Esophagus squamous epithelium (tissue), 5 donors: ENCODE data around the gene STX8. TPM values are rescaled to one million over a fixed set of nuclear protein-coding genes. Genes with fewer than 3 reads are reported as not detected.
"Not testable (repeated sequence)": the region's sequence is repeated elsewhere in the genome, so short reads cannot be mapped to it uniquely, and the experiment has no call there.

ENCODE experiments used
- DNase-seq: peaks from one replicate; lab custom pipeline; 2025; lab: John Stamatoyannopoulos, UW
- H3K27ac ChIP-seq, 4 donors: fragments of 200-600 bp; sonication (generic); one replicate each; pipeline ENCODE4 v1.5.1; 2016 to 2019; ENCODE audit warnings: mild to moderate bottlenecking in 1 of 4
- H3K27me3 ChIP-seq, 4 donors: fragments of 200-600 bp; sonication (generic); 1 replicate in 3 of 4; 2 replicates in 1 of 4; pipeline versions ENCODE4 v1.5.1 to v1.6.0; 2017 to 2021; ENCODE audit warnings: antibody characterized with exemption in 1 of 4
- H3K36me3 ChIP-seq, 3 donors: fragments of 200-600 bp; sonication (generic); one replicate each; pipeline ENCODE4 v1.5.1; 2016 to 2019
- H3K4me1 ChIP-seq, 3 donors: fragments of 200-600 bp; sonication (generic); one replicate each; pipeline ENCODE4 v1.5.1; 2017 to 2019
- H3K4me3 ChIP-seq, 4 donors: fragments of 200-600 bp; sonication (generic); 1 replicate in 3 of 4; 2 replicates in 1 of 4; pipeline ENCODE4 v1.5.1; 2016 to 2019; ENCODE audit warnings: mild to moderate bottlenecking in 2 of 4, moderate library complexity in 1 of 4
- H3K9me3 ChIP-seq, 3 donors: fragments of 200-600 bp; sonication (generic); one replicate each; pipeline ENCODE4 v1.5.1; 2016 to 2019
- CTCF ChIP-seq, 6 experiments: fragments of 450-650 bp in 4 of 6; fragments of 200-600 bp in 2 of 6; sonication (generic) in 2 of 6; IDR thresholded peaks; one replicate each; pipeline ENCODE4 v1.5.1; 2016 to 2019; ENCODE audit warnings: antibody characterized with exemption in 6 of 6, mild to moderate bottlenecking in 4 of 6, moderate library complexity in 4 of 6
- POLR2A ChIP-seq, 4 donors: fragments of 450-650 bp; IDR thresholded peaks; one replicate each; pipeline ENCODE4 v1.6.1; 2017; ENCODE audit warnings: antibody characterized with exemption in 4 of 4, mild to moderate bottlenecking in 4 of 4, moderate library complexity in 3 of 4
- WGBS, 2 donors: methylation state at CpG; one replicate each; pipeline ENCODE4 v1.1.5; 2018; 5-methylcytosine and 5-hydroxymethylcytosine counted together
- intact Hi-C: fragments of 100-400 bp; cut with DNase I; formaldehyde crosslinking; loops from one replicate; pipeline ENCODE4 v1.15.0; 2022
- total RNA-seq, 4 donors: library from RNA; depleted of rRNA; stranded (reverse); fragments of >200 nt; gene quantifications; one replicate each; pipeline ENCODE4 v1.1.0, GENCODE V29; 2016
- donor health status: DM: yes; HTN: yes; CAD: no.

Gene STX8
- total RNA-seq: 10 to 100 TPM; 31.8 to 66.4 (median 46.5) TPM

GRCh38 chr17:9575381-9576101 lies at the start of gene STX8:
Gene STX8 (minus strand): TSS chr17:9575820. CDS start chr17:9575808, 12 bp downstream.
- Histone ChIP-seq H3K9me3 (no peaks in the 10 kb centered on the region), H3K27me3 (no peaks in the 10 kb centered on the region), H3K27ac (peak within 1 kb of the TSS; percentile 60 to 73 (median 66)), H3K4me1 (peaks cover 7 to 38% (median 17%) of the 10 kb centered on the region in 3 donors), H3K36me3 (no peaks in the 10 kb centered on the region), H3K4me3 (peak within 1 kb of the TSS; percentile 68 to 85 (median 77))
- 2 to 5% methylated on average over 6 to 14 of the region's 42 CpGs for WGBS, 2 donors
- intact Hi-C loops: no loop called here
- TF ChIP-seq CTCF (IDR thresholded peaks at IDR 0.05) (peak in 1 of 6 experiments; percentile 27), POLR2A (IDR thresholded peaks at IDR 0.05) (no peak)
- peak; percentile 52 for DNase-seq

GRCh38 chr17:9622961-9623360 lies 47.3 kb upstream of the STX8 start:
- no peak overlapping the region for H3K4me3 ChIP-seq
- no peaks in the 10 kb centered on the region for H3K4me1 ChIP-seq
- H3K9me3 ChIP-seq: peaks cover 0 to 24% (median 9%) of the 10 kb centered on the region in 3 donors
- no peak for DNase-seq
- H3K27me3 ChIP-seq: no peaks in the 10 kb centered on the region
- no peaks in the 10 kb centered on the region for H3K36me3 ChIP-seq
- intact Hi-C loops: no loop called here
- TF ChIP-seq CTCF (IDR thresholded peaks at IDR 0.05): no peak
- TF ChIP-seq POLR2A (IDR thresholded peaks at IDR 0.05): no peak
- H3K27ac ChIP-seq: no peak overlapping the region

- no peaks in the 10 kb centered on the region for H3K36me3 ChIP-seq
- H3K27me3 ChIP-seq: no peaks in the 10 kb centered on the region
- no peak overlapping the region for H3K27ac ChIP-seq
- TF ChIP-seq CTCF (IDR thresholded peaks at IDR 0.05) (no peak), POLR2A (IDR thresholded peaks at IDR 0.05) (no peak)
- H3K9me3 ChIP-seq: no peaks in the 10 kb centered on the region
- WGBS, 2 donors: 12 to 27% methylated on average over 2 of the region's 2 CpGs
- H3K4me3 ChIP-seq: no peak overlapping the region
- intact Hi-C loops: no loop called here
- DNase-seq: no peak
- H3K4me1 ChIP-seq: no peaks in the 10 kb centered on the region
These were observed 39.9 kb upstream of the STX8 start for GRCh38 chr17:9615486-9615885.

- intact Hi-C loops: no loop called here
- Histone ChIP-seq H3K36me3 (no peaks in the 10 kb centered on the region), H3K27ac (no peak overlapping the region), H3K4me3 (no peak overlapping the region), H3K9me3 (no peaks in the 10 kb centered on the region), H3K27me3 (no peaks in the 10 kb centered on the region), H3K4me1 (no peaks in the 10 kb centered on the region)
- no peak for TF ChIP-seq CTCF (IDR thresholded peaks at IDR 0.05)
- TF ChIP-seq POLR2A (IDR thresholded peaks at IDR 0.05): no peak
- WGBS, 2 donors: 52 to 63% methylated on average over 9 of the region's 9 CpGs
- no peak for DNase-seq
These were observed 36.4 kb upstream of the STX8 start for GRCh38 chr17:9612006-9612405.

- H3K4me1 ChIP-seq: no peaks in the 10 kb centered on the region
- H3K36me3 ChIP-seq: no peaks in the 10 kb centered on the region
- DNase-seq: no peak
- no peaks in the 10 kb centered on the region for H3K9me3 ChIP-seq
- WGBS, 2 donors: 60 to 67% methylated on average over 2 of the region's 2 CpGs
- intact Hi-C loops: no loop called here
- no peak overlapping the region for H3K4me3 ChIP-seq
- TF ChIP-seq POLR2A (IDR thresholded peaks at IDR 0.05): no peak
- TF ChIP-seq CTCF (IDR thresholded peaks at IDR 0.05): no peak
- no peak overlapping the region for H3K27ac ChIP-seq
- H3K27me3 ChIP-seq: no peaks in the 10 kb centered on the region
These were observed 35.9 kb upstream of the STX8 start for GRCh38 chr17:9611557-9611956.

- DNase-seq, H3K36me3 ChIP-seq, intact Hi-C loops, H3K4me3 ChIP-seq, H3K4me1 ChIP-seq, H3K27me3 ChIP-seq, H3K27ac ChIP-seq, H3K9me3 ChIP-seq: not testable (repeated sequence)
- 56 to 59% methylated on average over 5 of the region's 5 CpGs for WGBS, 2 donors
These were observed 31.4 kb upstream of the STX8 start for GRCh38 chr17:9607058-9607457.
